Measurements from ENCODE around the gene CHKA.
A peak's percentile ranks its signal among the peaks of the same experiment; 100 is the strongest.
"Not testable (repeated sequence)": the region's sequence is repeated elsewhere in the genome, so short reads cannot be mapped to it uniquely, and the experiment has no call there.

The CHKA gene

GRCh38 chr11:68116126-68116525 is 5.1 kb downstream of the CHKA start:
- DNase-seq (ENCODE audit: low read depth in 2 of 2): no peak

GRCh38 chr11:68115285-68115684 is 5.9 kb downstream of the CHKA start:
- no peak for DNase-seq (ENCODE audit: low read depth in 2 of 2)

GRCh38 chr11:68113986-68114385 is 7.2 kb downstream of the CHKA start:
- no peak for DNase-seq (ENCODE audit: low read depth in 2 of 2)

GRCh38 chr11:68107689-68108088 is 13.5 kb downstream of the CHKA start:
- DNase-seq (ENCODE audit: low read depth in 2 of 2): no peak

GRCh38 chr11:68106165-68106940 is 14.8 kb downstream of the CHKA start:
- DNase-seq (ENCODE audit: low read depth in 2 of 2): no peak

- peak in 1 of 2 donors; percentile 12 for DNase-seq (ENCODE audit: low read depth in 2 of 2)
These were observed 21.4 kb downstream of the CHKA start for GRCh38 chr11:68099474-68100405.

GRCh38 chr11:68099057-68099456 is 22.1 kb downstream of the CHKA start:
- no peak for DNase-seq (ENCODE audit: low read depth in 2 of 2)

GRCh38 chr11:68096962-68097361 is 24.2 kb downstream of the CHKA start:
- no peak for DNase-seq (ENCODE audit: low read depth in 2 of 2)

- no peak for DNase-seq (ENCODE audit: low read depth in 2 of 2)
These were observed 27.6 kb downstream of the CHKA start for GRCh38 chr11:68093565-68093964.

GRCh38 chr11:68092946-68093345 is 28.2 kb downstream of the CHKA start:
- not testable (repeated sequence) for DNase-seq (ENCODE audit: low read depth in 2 of 2)

GRCh38 chr11:68092411-68092810 is 28.8 kb downstream of the CHKA start:
- no peak for DNase-seq (ENCODE audit: low read depth in 2 of 2)

GRCh38 chr11:68090706-68091105 is 30.5 kb downstream of the CHKA start:
- no peak for DNase-seq (ENCODE audit: low read depth in 2 of 2)

- DNase-seq (ENCODE audit: low read depth in 2 of 2): no peak
These were observed 30.9 kb downstream of the CHKA start for GRCh38 chr11:68090287-68090686.

- no peak for DNase-seq (ENCODE audit: low read depth in 2 of 2)
These were observed 31.5 kb downstream of the CHKA start for GRCh38 chr11:68089679-68090078.

GRCh38 chr11:68083517-68083916 is 37.7 kb downstream of the CHKA start:
- DNase-seq (ENCODE audit: low read depth in 2 of 2): no peak

- DNase-seq (ENCODE audit: low read depth in 2 of 2): no peak
These were observed 38.7 kb downstream of the CHKA start for GRCh38 chr11:68082481-68082880.

- no peak for DNase-seq (ENCODE audit: low read depth in 2 of 2)
These were observed 39.5 kb downstream of the CHKA start for GRCh38 chr11:68081691-68082090.

GRCh38 chr11:68080860-68081259 is 40.3 kb downstream of the CHKA start:
- no peak for DNase-seq (ENCODE audit: low read depth in 2 of 2)

GRCh38 chr11:68077617-68078582 is 43.3 kb downstream of the CHKA start:
- DNase-seq (ENCODE audit: low read depth in 2 of 2): no peak

- no peak for DNase-seq (ENCODE audit: low read depth in 2 of 2)
These were observed 44.7 kb downstream of the CHKA start for GRCh38 chr11:68076371-68077042.

All from stimulated activated CD4-positive, alpha-beta T cell treated with anti-CD3 and anti-CD28 coated beads, Interleukin-4, amount 100 ng/mL, for 48 hours (primary cell).